Measurements from ENCODE around the gene SYNJ2BP.

- no peak for TF ChIP-seq CTCF (conservative IDR thresholded peaks at IDR 0.05 in 1 of 2, IDR thresholded peaks at IDR 0.05 in 1 of 2; ENCODE audit: extremely low read depth in 1 of 2, insufficient read depth in 1 of 2, low read depth in 1 of 2, low read length in 2 of 2)
- no peak for TF ChIP-seq EZH2 (IDR thresholded peaks at IDR 0.05; ENCODE audit: borderline replicate concordance, low read length)
These were observed 18.6 kb downstream of the SYNJ2BP start for GRCh38 chr14:70398280-70398679.
